ENCODE measurements around the gene B3GALT6.

B3GALT6 gene

GRCh38 chr1:1240348-1240732, 8.3 kb downstream of the B3GALT6 start:
- DNase-seq, result no peak
- H3K36me3 ChIP-seq, result no peaks in the 10 kb centered on the region; the same call in 1 of the 2 replicates
- no peak overlapping the region for H3K27ac ChIP-seq

DNA sequence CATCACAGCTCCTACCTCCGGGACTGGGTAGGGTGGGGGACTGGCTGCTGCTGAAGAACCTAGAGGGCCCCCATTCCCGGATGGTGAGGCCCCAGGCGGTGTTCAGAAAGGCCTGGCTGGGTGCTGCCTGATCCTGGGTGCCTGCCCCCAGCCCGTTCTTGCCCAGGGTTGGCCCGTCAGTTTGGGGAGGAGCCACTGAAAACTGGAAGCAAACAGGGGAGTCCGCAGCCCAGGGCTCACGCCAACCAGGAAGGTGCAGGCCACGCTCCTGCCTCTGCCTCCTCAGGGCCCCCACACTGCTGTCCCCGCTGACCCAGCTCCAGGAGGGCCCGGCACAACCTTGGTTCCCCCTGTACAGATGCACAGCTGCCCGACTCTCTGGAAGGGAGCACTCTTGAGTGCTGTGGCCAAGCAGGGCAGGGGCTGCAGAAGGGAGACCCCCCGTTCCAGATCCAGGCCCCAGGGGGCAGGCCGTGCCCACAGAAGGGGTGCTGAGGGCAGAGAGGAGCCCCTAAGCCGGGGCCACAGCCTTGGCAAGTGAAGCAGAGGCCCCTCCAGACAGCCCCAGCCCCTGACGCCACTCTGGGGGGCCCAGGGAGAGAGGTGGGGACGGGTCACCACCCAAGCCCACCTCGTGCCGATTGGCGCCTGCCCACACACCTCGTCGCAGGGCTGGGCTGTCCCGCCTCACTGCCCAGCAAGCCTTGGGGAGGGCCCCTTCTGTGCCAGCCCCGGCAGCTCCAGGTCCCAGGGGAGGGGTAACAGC, 9.0 kb downstream of the B3GALT6 start:
- Histone ChIP-seq H3K27ac (no peak overlapping the region), H3K4me3 (ENCODE audit: low read depth, low read length) (no peak overlapping the region), H3K9me3 (ENCODE audit: severe bottlenecking) (no peaks in the 10 kb centered on the region), H3K36me3 (no peaks in the 10 kb centered on the region), H3K27me3 (ENCODE audit: insufficient read depth, low read depth, severe bottlenecking) (no peaks in the 10 kb centered on the region)
- no peak for DNase-seq
- no peak for TF ChIP-seq CTCF (IDR thresholded peaks at IDR 0.05; ENCODE audit: low read depth, low read length)

More at GRCh38 chr1:1240348-1240732, 8.3 kb downstream of the B3GALT6 start:
- Histone ChIP-seq H3K27me3 (ENCODE audit: insufficient read depth, low read depth, severe bottlenecking) (no peaks in the 10 kb centered on the region), H3K4me3 (ENCODE audit: low read depth, low read length) (no peak overlapping the region), H3K9me3 (ENCODE audit: severe bottlenecking) (no peaks in the 10 kb centered on the region)
- no peak for TF ChIP-seq CTCF (IDR thresholded peaks at IDR 0.05; ENCODE audit: low read depth, low read length)

- no peak for DNase-seq
- Histone ChIP-seq H3K27ac (no peak overlapping the region), H3K36me3 (no peaks in the 10 kb centered on the region), H3K4me3 (ENCODE audit: low read depth, low read length) (no peak overlapping the region), H3K9me3 (ENCODE audit: severe bottlenecking) (no peaks in the 10 kb centered on the region), H3K27me3 (ENCODE audit: insufficient read depth, low read depth, severe bottlenecking) (no peaks in the 10 kb centered on the region)
- no peak for TF ChIP-seq CTCF (IDR thresholded peaks at IDR 0.05; ENCODE audit: low read depth, low read length)
These were observed 9.7 kb downstream of the B3GALT6 start for GRCh38 chr1:1241588-1242219.

DNA sequence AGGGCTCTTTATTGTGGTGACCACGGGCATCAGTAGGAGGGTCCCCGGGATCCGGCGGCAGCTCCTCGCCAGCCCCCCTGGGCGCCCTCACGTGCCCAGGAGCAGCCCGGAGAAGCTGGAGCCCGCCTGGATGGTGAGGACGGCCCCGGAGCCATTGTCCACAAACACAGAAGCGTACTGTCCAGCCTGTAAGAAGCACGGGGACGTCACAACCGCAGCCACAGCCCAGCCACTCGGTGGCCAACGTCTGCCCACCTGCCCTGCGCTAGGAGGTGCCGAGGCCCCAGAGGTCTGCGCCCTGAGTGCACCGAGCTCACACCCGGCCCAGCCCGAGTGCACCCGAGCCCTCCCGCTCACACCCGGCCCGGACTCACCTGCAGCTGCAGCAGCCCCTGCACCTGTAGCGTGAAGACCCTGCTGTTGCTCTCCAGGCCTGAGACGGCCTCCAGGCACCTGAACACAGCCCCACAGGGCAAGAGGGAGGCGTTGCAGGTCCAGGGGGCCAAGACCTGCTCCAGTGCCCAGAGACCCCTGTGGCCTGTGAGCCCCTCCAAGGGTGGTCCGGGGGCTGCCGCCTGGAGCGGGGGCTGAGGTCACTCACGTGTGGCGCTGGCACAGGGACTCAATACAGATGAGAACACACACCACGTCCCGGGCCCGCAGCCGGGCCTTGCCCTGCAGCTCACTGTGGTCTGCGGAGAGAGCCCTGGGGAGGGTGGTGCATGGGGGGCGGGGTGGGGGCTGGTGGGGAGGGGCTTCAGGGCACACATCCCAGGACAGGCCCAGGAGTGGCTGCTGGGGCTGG, 10.6 kb downstream of the B3GALT6 start:
- H3K36me3 ChIP-seq, result no peaks in the 10 kb centered on the region
- no peak for DNase-seq
- no peak overlapping the region for H3K27ac ChIP-seq
- no peaks in the 10 kb centered on the region for H3K27me3 ChIP-seq (ENCODE audit: insufficient read depth, low read depth, severe bottlenecking)
- no peaks in the 10 kb centered on the region for H3K9me3 ChIP-seq (ENCODE audit: severe bottlenecking)
- TF ChIP-seq CTCF (IDR thresholded peaks at IDR 0.05; ENCODE audit: low read depth, low read length), result no peak
- H3K4me3 ChIP-seq (ENCODE audit: low read depth, low read length), result no peak overlapping the region

DNA sequence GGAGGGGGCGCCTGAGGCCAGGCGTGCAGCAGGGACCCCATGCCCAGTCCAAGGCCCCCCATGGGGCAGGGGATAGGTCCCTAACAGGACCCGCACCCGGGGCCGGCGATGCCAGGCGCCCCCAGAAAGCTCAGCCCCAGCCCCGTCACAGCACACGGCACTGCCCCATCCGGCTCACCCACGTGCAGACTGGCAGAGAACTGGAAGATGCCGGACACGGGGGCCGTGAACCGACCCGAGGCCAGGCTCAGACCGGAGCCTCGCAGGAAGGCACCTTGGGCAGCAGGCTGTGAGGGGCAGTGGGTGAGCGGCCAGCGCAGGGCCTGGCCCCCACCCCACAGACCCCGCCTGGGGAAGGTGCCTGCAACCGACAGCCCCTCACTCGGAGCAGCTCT, 11.2 kb downstream of the B3GALT6 start:
- Histone ChIP-seq H3K9me3 (ENCODE audit: severe bottlenecking) (no peaks in the 10 kb centered on the region), H3K27ac (no peak overlapping the region), H3K4me3 (ENCODE audit: low read depth, low read length) (no peak overlapping the region), H3K36me3 (no peaks in the 10 kb centered on the region), H3K27me3 (ENCODE audit: insufficient read depth, low read depth, severe bottlenecking) (no peaks in the 10 kb centered on the region)
- DNase-seq, result no peak
- no peak for TF ChIP-seq CTCF (IDR thresholded peaks at IDR 0.05; ENCODE audit: low read depth, low read length)
